Endothelial cell of umbilical vein (primary cell): ENCODE measurements around the gene HSPG2. TPM values are rescaled to one million over a fixed set of nuclear protein-coding genes. Genes with fewer than 3 reads are reported as not detected.

ENCODE experiments used
- BruUV-seq: library from RNA; stranded (reverse); fragments of 400-500 nt; replicated peaks from 2 replicates; lab custom pipeline; 2021; lab: Mats Ljungman, UMichigan
- CTCF ChIA-PET: fragments of 300-600, 350-600 bp; sonication (Branson Sonifier 250); formaldehyde crosslinking; loops from one replicate; lab custom pipeline; 2021; ENCODE audit warnings: antibody characterized with exemption, inconsistent platforms; lab: Charles Lee
- POLR2A ChIA-PET: fragments of 300-600, 350-600 bp; sonication (Branson Sonifier 250); formaldehyde crosslinking; loops from one replicate; lab custom pipeline; 2021; ENCODE audit warnings: antibody characterized with exemption, inconsistent platforms; lab: Charles Lee
- DNase-seq: peaks from one replicate; pipeline ENCODE4 v3.0.0-alpha.2; 2011; ENCODE audit warnings: low read depth, low spot score
- FAIRE-seq: peaks from 2 replicates; lab custom pipeline; 2011; peaks lifted over from hg19 to GRCh38; lab: Jason Lieb, UNC
- H2AFZ ChIP-seq: 2 replicates; pipeline ENCODE4 v1.6.0; 2012; ENCODE audit warnings: low read depth, low read length, control low read depth, inconsistent platforms
- H3K27ac ChIP-seq: 2 replicates; pipeline ENCODE4 v1.5.1; 2011; ENCODE audit warnings: low read depth, mild to moderate bottlenecking, control low read depth, low read length, moderate library complexity; ENCODE audit not compliant: insufficient read depth
- H3K27me3 ChIP-seq, 2 experiments: 2 replicates each; pipeline versions ENCODE4 v1.6.0 to v1.6.1; 2011; ENCODE audit warnings: low read length in 2 of 2, mixed read lengths in 1 of 2; ENCODE audit not compliant: control insufficient read depth in 2 of 2, insufficient read depth in 2 of 2
- H3K36me3 ChIP-seq, 2 experiments: 2 replicates in 1 of 2; 3 replicates in 1 of 2; pipeline ENCODE4 v1.5.1; 2011; ENCODE audit warnings: low read length in 2 of 2, mild to moderate bottlenecking in 1 of 2, moderate library complexity in 1 of 2; ENCODE audit not compliant: control insufficient read depth in 2 of 2, insufficient read depth in 2 of 2; ENCODE audit errors: extremely low read depth in 1 of 2
- H3K4me1 ChIP-seq: 3 replicates; pipeline ENCODE4 v1.5.1; 2011; ENCODE audit warnings: mild to moderate bottlenecking, low read length; ENCODE audit not compliant: control insufficient read depth, insufficient read depth; ENCODE audit errors: extremely low read depth
- H3K4me2 ChIP-seq: 2 replicates; pipeline ENCODE4 v1.6.1; 2011; ENCODE audit warnings: low read length, control low read depth, mixed read lengths; ENCODE audit not compliant: insufficient read depth
- H3K4me3 ChIP-seq, 3 experiments: fragments of 200-600 bp in 1 of 3; sonication (generic), shearing (Covaris generic) in 1 of 3; replicated peaks in 1 of 3; 2 replicates each; pipeline ENCODE4 v1.5.1; 2011 to 2016; ENCODE audit warnings: control low read depth in 3 of 3, low read length in 3 of 3, mild to moderate bottlenecking in 2 of 3, inconsistent platforms in 1 of 3, low read depth in 1 of 3, moderate library complexity in 1 of 3; ENCODE audit not compliant: insufficient read depth in 1 of 3
- H3K79me2 ChIP-seq: 2 replicates; pipeline ENCODE4 v1.6.0; 2012; ENCODE audit warnings: low read length, inconsistent platforms; ENCODE audit not compliant: control insufficient read depth, insufficient read depth
- H3K9ac ChIP-seq: replicated peaks from 2 replicates; pipeline ENCODE3; 2011; ENCODE audit warnings: low read length, control low read depth; ENCODE audit not compliant: insufficient read depth; ENCODE audit errors: extremely low read depth
- H3K9me1 ChIP-seq: replicated peaks from 3 replicates; pipeline ENCODE4 v1.6.0; 2011; ENCODE audit warnings: mild to moderate bottlenecking, low read length; ENCODE audit not compliant: control insufficient read depth, insufficient read depth; ENCODE audit errors: extremely low read depth
- H3K9me3 ChIP-seq: replicated peaks from 2 replicates; pipeline ENCODE4 v1.5.1; 2012; ENCODE audit warnings: low read length, inconsistent platforms; ENCODE audit not compliant: control insufficient read depth, insufficient read depth
- H4K20me1 ChIP-seq: replicated peaks from 2 replicates; pipeline ENCODE3; 2011; ENCODE audit warnings: mild to moderate bottlenecking, low read length; ENCODE audit not compliant: control insufficient read depth, insufficient read depth; ENCODE audit errors: extremely low read depth
- EZH2 ChIP-seq: IDR thresholded peaks from 2 replicates; pipeline ENCODE4 v1.6.1; 2012; ENCODE audit warnings: borderline replicate concordance, low read depth, mild to moderate bottlenecking, moderate library complexity, low read length, inconsistent platforms; ENCODE audit not compliant: severe bottlenecking
- JUN ChIP-seq: IDR thresholded peaks from 2 replicates; pipeline ENCODE4 v1.6.1; 2011; ENCODE audit warnings: borderline replicate concordance, low read depth; ENCODE audit not compliant: insufficient read length, insufficient read depth
- MAX ChIP-seq: IDR thresholded peaks from 2 replicates; pipeline ENCODE4 v1.6.1; 2011; ENCODE audit not compliant: insufficient read depth, insufficient read length
- MYC ChIP-seq: IDR thresholded peaks from one replicate; pipeline ENCODE4 v1.6.1; 2011; ENCODE audit warnings: mild to moderate bottlenecking, low read depth, low read length
- POLR2A ChIP-seq: IDR thresholded peaks from 2 replicates; pipeline ENCODE4 v1.6.1; 2012; ENCODE audit warnings: low read depth, mild to moderate bottlenecking, control low read depth, low read length
- POLR2AphosphoS5 ChIP-seq: IDR thresholded peaks from 2 replicates; pipeline ENCODE4 v1.6.1; 2012; ENCODE audit warnings: low read depth, mild to moderate bottlenecking, control low read depth, low read length, moderate library complexity; ENCODE audit not compliant: insufficient read depth
- dilution Hi-C: fragments of 300-500 bp; cut with MboI; formaldehyde crosslinking; loops from one replicate; pipeline ENCODE4 v1.15.0; 2019; ENCODE audit warnings: low sequenced_read_pairs; ENCODE audit not compliant: extremely low pct_ligation_motif_present
- intact Hi-C: fragments of 100-400 bp; cut with micrococcal nuclease; formaldehyde crosslinking; loops from one replicate; pipeline ENCODE4 v1.10.0; 2022
- polyA plus RNA-seq, 4 experiments: library from polyadenylated mRNA; depleted of rRNA in 3 of 4; stranded (reverse) in 3 of 4; unstranded in 1 of 4; fragments of >200 nt; gene quantifications; 2 replicates each; pipeline versions ENCODE4 v1.2.1 to v1.2.3, GENCODE V29; 2011 to 2012; ENCODE audit warnings: missing spikeins in 1 of 4
- total RNA-seq: library from RNA; stranded (reverse); gene quantifications from 2 replicates; pipeline ENCODE4 v1.2.3, GENCODE V29; 2021

HSPG2 gene
- total and polyA plus RNA-seq, 2 donors (not counting 3 experiments of a cell fraction or from before 2014, with no cell fraction given): 734 to 3,499 TPM

DNA sequence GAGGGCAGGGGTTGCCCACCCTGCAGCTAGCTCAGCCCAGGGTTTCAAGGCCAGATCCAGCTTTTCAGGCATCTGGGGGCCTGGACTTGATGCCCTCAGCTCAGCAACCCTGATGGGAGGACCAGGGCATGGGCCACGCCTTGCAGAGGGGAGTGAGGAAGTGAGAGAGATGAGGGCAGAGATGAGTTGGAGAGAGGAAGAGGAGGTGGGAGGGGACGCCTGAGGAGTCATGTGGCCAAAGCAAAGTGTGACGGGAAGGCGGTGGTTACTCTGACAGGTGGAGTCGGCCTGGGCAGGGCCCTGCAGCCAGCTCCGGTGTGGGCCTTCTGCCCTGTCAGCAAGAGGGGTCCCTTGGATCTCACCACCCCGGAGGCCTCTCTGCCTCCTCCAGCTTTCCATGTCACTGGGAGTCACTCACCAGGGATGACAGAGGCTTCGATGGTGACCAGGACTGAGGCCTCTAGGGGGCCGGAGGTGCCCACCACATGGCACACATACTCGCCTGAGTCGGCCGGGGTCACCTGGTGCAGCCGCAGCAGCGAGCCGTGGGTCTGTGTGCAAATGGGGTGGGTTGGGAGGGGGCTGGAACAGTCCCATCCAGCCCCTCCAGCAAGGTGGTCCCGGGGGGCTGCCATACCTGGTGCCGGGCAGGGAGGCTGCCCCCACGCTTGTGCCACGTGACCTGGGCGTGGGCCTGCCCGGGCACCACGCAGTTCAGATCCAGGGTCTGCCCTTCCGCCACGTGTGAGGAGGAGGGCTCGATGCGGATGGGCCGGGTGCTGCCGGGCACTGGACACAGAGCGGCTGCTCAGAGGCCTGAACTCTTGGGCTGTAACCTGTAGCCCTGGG lies 84.6 kb downstream of the HSPG2 start:
- no peak overlapping the region for H2AFZ ChIP-seq
- FAIRE-seq: no peak
- no TSS peak for BruUV-seq
- no peak for DNase-seq
- dilution Hi-C loops (no loop called here), intact Hi-C loops (no loop called here)
- TF ChIP-seq MYC (no peak), MAX (no peak), POLR2AphosphoS5 (no peak), JUN (no peak), POLR2A (peak; percentile 11)
- POLR2A ChIA-PET: no interaction called here
- peaks cover 38% of the 10 kb centered on the region for H3K79me2 ChIP-seq
- CTCF ChIA-PET: no interaction called here
- H3K36me3 ChIP-seq: peaks cover 73 to 84% of the 10 kb centered on the region in 2 experiments
- no peaks in the 10 kb centered on the region for H3K27me3 ChIP-seq
- H3K9ac ChIP-seq: no peak overlapping the region
- H3K9me1 ChIP-seq: no peaks in the 10 kb centered on the region
- H3K4me2 ChIP-seq: no peak overlapping the region
- no peaks in the 10 kb centered on the region for H3K4me1 ChIP-seq
- H3K9me3 ChIP-seq: no peaks in the 10 kb centered on the region
- H4K20me1 ChIP-seq: no peaks in the 10 kb centered on the region
- no peak overlapping the region for H3K27ac ChIP-seq
- no peak overlapping the region for H3K4me3 ChIP-seq

DNA sequence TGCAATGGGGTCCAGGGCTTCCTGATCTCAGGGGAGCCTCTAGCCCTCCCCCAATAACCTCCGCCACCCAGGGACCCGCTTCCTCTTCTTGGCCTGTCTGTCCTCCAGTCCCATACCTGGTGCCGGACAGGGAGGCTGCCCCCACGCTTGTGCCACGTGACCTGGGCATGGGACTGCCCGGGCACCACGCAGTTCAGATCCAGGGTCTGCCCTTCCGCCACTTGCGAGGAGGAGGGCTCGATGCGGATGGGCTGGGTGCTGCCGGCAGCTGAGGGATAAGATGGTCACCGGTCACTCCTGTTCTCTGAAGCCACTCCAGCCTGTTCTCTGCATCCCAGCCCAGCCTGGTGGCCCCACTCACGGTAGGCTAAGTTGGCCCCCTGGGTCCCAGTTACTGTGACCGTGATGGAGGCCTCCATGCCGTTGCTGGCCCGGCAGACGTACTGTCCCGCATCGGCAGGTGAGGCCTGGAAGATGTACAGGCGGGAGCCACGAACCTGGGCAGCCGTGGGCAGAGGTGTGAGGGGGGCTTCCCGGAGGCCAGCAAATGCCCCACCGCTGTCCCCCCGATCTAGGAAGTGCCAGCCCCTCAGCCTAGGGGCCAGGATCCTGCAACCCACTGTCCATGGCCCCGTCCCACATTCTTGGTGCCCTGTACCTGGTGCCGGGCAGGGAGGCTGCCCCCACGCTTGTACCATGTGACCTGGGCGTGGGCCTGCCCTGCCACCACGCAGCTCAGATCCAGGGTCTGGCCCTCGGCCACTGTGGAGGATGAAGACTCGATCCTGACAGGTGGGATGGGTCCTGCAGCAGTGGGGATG lies 85.5 kb downstream of the HSPG2 start:
- intact Hi-C loops: no loop called here
- Histone ChIP-seq H3K4me1 (no peaks in the 10 kb centered on the region), H3K9me3 (no peaks in the 10 kb centered on the region), H3K27ac (no peak overlapping the region), H3K36me3 (peaks cover 74 to 82% of the 10 kb centered on the region in 2 experiments), H3K9ac (no peak overlapping the region), H3K79me2 (peaks cover 38% of the 10 kb centered on the region), H3K4me2 (no peak overlapping the region), H3K4me3 (no peak overlapping the region), H2AFZ (no peak overlapping the region), H4K20me1 (no peaks in the 10 kb centered on the region), H3K9me1 (no peaks in the 10 kb centered on the region), H3K27me3 (no peaks in the 10 kb centered on the region)
- TF ChIP-seq EZH2 (no peak), POLR2AphosphoS5 (peak; percentile 8)
- FAIRE-seq (no peak), DNase-seq (no peak)
- dilution Hi-C loops: no loop called here
- TSS peak; percentile 12 for BruUV-seq
- CTCF ChIA-PET: no interaction called here
- POLR2A ChIA-PET: no interaction called here
